Measurements from ENCODE around the gene SPHK1. TPM values are rescaled to one million over a fixed set of nuclear protein-coding genes. Genes with fewer than 3 reads are reported as not detected.

SPHK1 gene
- total and polyA plus RNA-seq, 11 donors: 2.6 to 20.5 (median 4.6) TPM

DNA sequence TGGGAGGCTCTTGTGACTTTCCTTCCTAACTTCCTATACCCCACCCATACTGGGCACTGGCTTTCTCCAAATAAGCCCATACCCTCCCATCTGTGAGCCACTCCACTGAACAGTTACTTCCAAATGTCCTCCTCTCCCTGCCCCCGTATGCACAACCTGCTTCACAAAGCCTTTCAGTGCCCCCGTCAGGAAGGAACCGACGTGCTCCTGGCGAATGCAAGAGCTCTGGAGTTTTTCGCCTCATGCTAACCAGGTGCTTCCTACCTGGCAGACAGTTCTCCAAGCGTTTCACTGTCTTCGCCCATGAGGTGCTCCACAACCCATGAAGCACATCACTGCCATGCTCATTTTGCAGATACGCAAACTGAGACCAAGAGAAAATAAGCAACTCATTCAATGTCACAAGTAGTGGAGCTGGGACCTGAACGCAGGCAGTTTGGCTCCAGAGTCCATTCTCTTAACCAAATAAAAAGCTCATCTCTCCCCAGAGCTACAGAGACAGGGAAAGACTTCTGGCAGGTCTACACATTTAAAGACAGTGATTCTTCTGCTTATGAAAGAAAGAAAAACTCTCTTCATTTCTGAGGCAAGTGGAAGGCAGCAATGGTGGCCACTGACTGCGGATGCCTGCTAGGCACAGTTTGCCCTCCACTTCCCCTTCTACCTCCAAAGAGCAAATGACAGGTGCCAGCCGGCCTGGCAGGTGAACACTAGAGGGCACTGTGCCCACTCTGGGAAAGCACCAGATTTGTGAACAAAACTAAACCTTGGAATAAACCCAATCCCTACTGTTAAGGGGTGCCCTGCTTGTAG, 23.8 kb downstream of the SPHK1 start:
- Histone ChIP-seq H3K4me1 (peaks cover 0 to 87% (median 54%) of the 10 kb centered on the region in 12 donors), H3K36me3 (peaks cover 0 to 41% (median 14%) of the 10 kb centered on the region in 9 donors), H3K4me3 (no peak overlapping the region), H3K27me3 (no peaks in the 10 kb centered on the region), H3K9me3 (no peaks in the 10 kb centered on the region), H3K27ac (peak overlapping the region in 2 of 12 donors; percentile 80 to 84)
- intact Hi-C loops (cut with DNase I): loop anchor here in 9 of 10 donors (2.0 to 10.0 kb wide), 6 partner anchors 45 to 99 kb away; partner anchors contain the start of genes RHBDF2 (in 3 of the 9) and UBE2O (in 1 of the 9)
- peak in 3 of 5 donors; percentile 57 to 63 (median 61) for DNase-seq
- 70 to 78% (median 71%) methylated on average over 12 of the region's 12 CpGs for WGBS, 4 donors
- no peak for TF ChIP-seq POLR2A (IDR thresholded peaks at IDR 0.05)
- TF ChIP-seq, protein P1, sequence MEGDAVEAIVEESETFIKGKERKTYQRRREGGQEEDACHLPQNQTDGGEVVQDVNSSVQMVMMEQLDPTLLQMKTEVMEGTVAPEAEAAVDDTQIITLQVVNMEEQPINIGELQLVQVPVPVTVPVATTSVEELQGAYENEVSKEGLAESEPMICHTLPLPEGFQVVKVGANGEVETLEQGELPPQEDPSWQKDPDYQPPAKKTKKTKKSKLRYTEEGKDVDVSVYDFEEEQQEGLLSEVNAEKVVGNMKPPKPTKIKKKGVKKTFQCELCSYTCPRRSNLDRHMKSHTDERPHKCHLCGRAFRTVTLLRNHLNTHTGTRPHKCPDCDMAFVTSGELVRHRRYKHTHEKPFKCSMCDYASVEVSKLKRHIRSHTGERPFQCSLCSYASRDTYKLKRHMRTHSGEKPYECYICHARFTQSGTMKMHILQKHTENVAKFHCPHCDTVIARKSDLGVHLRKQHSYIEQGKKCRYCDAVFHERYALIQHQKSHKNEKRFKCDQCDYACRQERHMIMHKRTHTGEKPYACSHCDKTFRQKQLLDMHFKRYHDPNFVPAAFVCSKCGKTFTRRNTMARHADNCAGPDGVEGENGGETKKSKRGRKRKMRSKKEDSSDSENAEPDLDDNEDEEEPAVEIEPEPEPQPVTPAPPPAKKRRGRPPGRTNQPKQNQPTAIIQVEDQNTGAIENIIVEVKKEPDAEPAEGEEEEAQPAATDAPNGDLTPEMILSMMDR (IDR thresholded peaks at IDR 0.05): peak; percentile 59 to 83 (median 72)
- ATAC-seq: peak in 1 of 4 donors; percentile 18

DNA sequence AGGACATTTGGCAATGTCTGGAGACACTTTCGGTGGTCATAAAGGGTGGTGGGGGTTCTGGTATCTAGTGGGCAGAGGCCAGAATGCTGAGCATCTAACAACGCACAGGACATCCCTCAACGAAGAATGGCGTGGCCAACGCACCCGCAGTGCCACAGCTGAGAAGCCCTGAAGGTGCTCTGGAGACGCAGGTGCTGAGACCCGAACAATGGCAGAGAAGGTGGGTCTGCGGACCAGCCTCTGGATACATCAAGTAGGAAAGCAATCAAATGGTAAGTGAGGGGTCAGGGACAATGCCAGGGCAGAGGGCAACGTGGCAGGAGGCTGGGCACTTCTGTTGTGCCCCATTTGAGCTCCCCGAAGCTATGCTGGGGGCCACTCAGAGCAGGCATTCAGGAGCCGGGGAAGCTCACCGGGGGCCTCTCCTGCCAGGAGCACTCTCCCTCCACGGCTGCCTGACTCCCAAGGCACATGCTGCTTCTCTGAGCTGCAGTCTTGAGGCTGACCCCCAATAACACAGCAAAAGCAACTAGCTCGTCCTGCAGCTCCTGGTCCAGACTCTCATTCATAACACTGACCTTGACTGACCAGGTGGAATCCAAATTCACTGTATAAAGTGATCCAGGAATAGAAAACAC, 26.0 kb downstream of the SPHK1 start:
- intact Hi-C loops (cut with DNase I): loop anchor here in 3 of 10 donors (2.0 to 5.0 kb wide), 3 partner anchors 37 to 48 kb away; partner anchors contain the start of gene UBE2O (in 1 of the 3)
- Histone ChIP-seq H3K36me3 (peaks cover 0 to 20% (median 0%) of the 10 kb centered on the region in 9 donors), H3K4me1 (peaks cover 0 to 87% (median 58%) of the 10 kb centered on the region in 12 donors), H3K27me3 (no peaks in the 10 kb centered on the region), H3K9me3 (no peaks in the 10 kb centered on the region), H3K4me3 (no peak overlapping the region), H3K27ac (peak overlapping the region in 1 of 12 donors; percentile 36)
- no peak for TF ChIP-seq POLR2A (IDR thresholded peaks at IDR 0.05)
- TF ChIP-seq, protein P1 (IDR thresholded peaks at IDR 0.05): no peak
- DNase-seq (peak in 1 of 5 donors; percentile 21), ATAC-seq (no peak)
- WGBS, 4 donors: 80 to 92% (median 82%) methylated on average over 11 to 15 of the region's 15 CpGs

DNA sequence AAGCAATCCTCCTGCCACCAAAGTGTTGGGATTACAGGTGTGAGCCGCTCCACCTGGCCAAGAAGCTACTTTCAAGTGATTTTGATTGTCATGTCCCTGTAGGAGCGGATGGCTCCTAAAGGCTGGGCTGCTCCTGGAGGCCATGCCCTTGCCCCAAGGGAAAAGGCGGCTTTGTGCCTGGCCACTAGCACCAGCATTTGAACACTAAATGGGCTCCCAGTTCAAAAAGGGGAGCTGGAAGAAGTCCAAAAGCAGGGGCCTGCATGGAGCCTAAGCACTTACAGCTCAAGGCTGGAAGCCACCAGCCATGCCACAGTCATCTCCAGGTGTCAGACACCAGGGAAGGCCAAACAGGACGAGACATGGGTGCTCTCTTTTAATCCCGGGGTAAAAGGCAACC, 26.8 kb downstream of the SPHK1 start:
- H3K27me3 ChIP-seq: no peaks in the 10 kb centered on the region
- peaks cover 0 to 84% (median 50%) of the 10 kb centered on the region in 12 donors for H3K4me1 ChIP-seq
- WGBS, 4 donors: 86 to 92% (median 89%) methylated on average over 5 of the region's 5 CpGs
- ATAC-seq: no peak
- intact Hi-C loops (cut with DNase I): loop anchor here in 3 of 10 donors (2.0 to 5.0 kb wide), 3 partner anchors 36 to 48 kb away; partner anchors contain the start of gene UBE2O (in 1 of the 3)
- peaks cover 0 to 20% (median 0%) of the 10 kb centered on the region in 9 donors for H3K36me3 ChIP-seq
- no peaks in the 10 kb centered on the region for H3K9me3 ChIP-seq
- peak in 1 of 5 donors; percentile 17 for DNase-seq
- no peak for TF ChIP-seq POLR2A (IDR thresholded peaks at IDR 0.05)
- TF ChIP-seq, protein P1 (IDR thresholded peaks at IDR 0.05): no peak
- no peak overlapping the region for H3K4me3 ChIP-seq
- H3K27ac ChIP-seq: peak overlapping the region in 2 of 12 donors; percentile 36 to 42
